SH-SY5Y (cell line): ENCODE data around the gene AHI1.

Experiments used
- GATA2 ChIP-seq: IDR thresholded peaks from 2 replicates; pipeline ENCODE4 v1.6.1; 2011; ENCODE audit warnings: mild to moderate bottlenecking, low read depth, low read length
- GATA3 ChIP-seq: IDR thresholded peaks from 2 replicates; pipeline ENCODE4 v1.6.1; 2011; ENCODE audit warnings: low read depth, mild to moderate bottlenecking, low read length, moderate library complexity

The AHI1 gene

DNA sequence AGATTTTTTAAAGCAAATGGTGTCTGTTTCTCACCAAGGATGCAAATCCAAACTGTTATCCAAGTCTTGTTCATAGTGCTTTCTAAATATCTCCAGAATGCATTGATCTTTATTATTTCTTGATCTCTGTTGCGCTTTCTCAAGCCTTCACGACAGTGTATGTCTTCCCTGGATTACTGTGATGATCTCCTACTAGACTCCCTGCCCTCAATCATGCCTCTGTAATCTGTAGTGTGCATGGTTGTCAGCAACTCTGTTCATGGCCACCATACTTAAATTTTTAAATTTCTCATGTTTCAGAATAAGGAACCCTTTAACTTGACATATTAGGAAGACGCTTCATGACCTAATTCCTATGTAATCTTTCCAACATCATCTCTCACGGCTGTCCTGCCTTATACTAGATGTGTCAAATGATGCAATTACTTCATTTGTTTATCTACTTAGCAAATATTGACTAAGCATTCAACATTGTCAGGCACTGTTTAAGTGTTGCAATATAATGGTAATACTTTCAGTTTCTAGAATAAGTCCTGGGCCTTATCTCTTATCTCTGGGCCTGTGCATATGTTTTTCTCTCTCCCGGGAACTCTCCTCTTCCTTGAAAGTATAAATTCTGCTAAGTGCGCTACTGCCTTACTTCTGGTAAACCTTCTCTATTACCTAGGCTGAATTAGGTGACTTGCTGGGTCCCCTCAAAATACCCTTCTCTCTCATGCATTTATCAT lies 25.6 kb upstream of the AHI1 start:
- TF ChIP-seq GATA2 (no peak), GATA3 (no peak)

DNA sequence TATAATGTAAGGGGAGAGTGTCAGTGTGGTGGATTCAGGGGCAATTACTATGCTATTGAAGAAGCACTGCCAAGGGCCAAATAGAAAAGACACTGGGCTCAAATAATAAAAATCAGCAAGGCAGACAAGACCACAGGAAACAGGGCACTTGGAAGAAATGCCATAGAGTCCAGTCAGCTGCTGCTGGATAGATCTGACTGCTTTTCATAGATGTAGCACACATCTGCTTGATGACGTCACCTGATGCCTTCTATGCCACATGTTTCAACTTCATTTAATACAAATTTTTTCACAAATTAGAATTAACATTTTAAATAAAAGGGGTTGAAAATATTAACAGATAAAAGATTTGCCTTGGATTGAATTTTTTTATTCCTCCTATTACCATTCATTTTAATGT lies 23.9 kb upstream of the AHI1 start:
- no peak for TF ChIP-seq GATA2
- TF ChIP-seq GATA3 = no peak

DNA sequence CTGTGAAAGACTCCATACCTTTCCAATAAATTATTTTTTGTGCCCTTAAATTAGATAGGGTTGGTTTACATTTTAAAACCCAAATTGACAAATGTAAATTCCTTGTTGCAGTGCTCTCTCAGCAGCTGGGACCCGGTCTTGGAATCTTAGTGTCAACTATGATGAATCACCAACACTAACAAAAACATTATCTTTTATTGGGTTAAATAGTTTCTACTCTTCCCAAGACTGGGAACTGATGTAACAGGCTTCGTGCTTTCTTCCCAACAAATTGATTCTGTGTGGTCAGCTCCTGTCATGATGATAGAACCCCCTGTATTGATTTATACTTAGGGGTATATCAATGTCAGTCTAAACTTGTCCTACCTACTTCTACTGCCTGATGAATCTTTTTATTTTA lies 23.2 kb upstream of the AHI1 start:
- TF ChIP-seq GATA3 = no peak

DNA sequence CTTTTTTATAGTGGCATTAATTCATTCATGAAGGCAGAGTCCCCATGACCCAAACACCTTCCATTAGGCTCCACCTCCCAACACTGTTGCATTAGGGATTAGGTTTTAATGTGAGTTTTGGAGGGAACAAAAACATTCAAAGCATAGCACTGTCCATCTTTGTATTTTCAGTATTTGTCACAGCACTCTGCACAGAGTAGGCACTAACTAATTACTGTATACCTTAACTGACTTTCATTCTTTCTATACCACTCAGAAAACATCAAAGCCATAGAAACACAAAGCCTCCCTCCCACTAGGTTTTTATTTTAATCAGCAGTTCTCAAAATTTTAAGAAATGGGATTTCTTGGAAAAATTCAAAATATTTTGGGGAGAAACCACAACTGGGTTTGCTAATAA lies 21.8 kb upstream of the AHI1 start:
- TF ChIP-seq GATA3 = no peak

DNA sequence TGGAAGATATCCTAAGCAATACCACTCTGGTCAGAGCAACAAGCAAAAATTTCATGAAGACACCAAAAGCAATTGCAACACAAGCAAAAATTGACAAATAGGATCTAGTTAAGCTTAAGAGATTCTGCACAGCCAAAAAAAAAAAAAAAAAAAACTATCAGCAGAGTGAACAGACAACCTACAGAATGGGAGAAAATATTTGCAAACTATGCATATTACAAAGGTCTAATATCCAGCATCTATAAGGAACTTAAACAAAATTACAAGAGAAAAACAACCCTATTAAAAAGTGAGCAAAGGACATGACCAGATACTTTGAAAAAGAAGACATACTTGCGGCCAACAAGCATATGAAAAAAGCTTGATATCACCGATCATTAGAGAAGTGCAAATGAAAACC lies 20.0 kb upstream of the AHI1 start:
- TF ChIP-seq GATA3 (no peak), GATA2 (no peak)

DNA sequence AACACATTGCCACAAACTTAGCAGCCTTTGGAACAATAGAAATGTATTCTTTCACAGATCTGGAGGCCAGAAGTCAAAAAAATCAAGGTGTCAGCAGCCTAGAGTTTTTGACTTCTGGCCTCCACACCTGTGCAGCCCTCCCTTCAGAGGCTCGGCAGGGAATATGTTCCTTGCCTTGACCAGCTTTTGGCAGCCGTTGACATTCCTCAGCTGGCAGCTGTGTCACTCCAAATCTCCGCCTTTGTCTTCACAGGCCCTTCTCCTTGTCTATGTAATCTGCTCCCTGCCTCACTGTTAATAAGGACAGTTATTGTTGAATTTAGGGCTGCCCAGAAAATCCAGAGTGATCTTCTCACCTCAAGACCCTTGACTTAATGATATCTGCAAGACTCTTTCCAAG lies 17.2 kb upstream of the AHI1 start:
- TF ChIP-seq GATA2 (no peak), GATA3 (no peak)

DNA sequence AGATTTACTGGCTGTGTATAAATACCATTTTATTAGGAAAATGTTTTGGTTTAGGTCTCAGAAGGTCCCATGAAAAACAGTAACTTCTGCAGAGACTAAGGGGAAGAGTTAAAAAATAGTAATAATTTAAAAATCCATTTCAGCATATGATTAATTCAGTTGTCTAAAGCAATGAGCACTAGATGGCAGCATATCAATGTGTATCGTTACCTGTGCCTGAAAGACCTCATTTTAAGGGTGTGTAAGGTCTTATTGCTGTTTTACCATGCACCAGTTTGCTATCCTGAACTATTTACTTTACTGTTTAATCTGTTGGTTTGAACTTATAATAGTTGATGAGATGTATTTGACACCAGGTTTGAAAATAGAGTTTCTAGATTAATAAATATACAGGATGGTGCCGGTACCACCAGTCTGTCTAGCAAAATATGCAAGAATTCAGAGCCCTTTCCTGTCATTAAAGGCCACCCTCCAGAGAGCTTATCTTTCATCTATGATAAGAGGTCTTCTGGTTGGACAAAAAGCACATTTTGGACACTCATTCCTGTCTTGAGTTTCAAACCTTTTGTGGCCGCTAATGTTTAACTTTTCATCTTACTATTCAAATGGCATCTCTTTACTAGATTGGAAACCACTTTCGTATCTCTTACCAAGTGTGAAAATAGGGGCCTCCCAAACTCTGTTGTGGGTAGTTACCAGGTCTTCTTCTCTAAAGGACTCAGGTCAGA lies 8.9 kb upstream of the AHI1 start:
- no peak for TF ChIP-seq GATA3
- TF ChIP-seq GATA2 = no peak

DNA sequence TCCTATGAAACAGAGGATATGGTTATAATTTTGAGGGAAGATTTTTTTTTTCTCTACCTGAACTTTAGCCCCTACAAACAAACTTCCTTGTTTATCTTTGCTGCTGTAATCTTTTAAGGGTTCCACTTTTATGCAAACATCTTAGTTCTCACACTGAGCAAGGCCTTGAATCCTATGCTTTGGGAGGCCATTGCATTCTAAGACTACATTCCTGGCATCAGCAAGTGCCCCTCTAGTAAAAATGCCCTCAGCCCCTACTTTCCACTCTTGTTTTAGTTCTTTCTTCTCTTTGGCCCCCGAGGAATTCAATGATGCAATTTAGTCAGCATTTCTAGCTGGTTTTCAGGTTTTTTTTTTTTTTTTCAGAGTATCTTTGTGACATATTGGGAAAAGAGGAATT lies 8.1 kb upstream of the AHI1 start:
- TF ChIP-seq GATA2 (no peak), GATA3 (no peak)

DNA sequence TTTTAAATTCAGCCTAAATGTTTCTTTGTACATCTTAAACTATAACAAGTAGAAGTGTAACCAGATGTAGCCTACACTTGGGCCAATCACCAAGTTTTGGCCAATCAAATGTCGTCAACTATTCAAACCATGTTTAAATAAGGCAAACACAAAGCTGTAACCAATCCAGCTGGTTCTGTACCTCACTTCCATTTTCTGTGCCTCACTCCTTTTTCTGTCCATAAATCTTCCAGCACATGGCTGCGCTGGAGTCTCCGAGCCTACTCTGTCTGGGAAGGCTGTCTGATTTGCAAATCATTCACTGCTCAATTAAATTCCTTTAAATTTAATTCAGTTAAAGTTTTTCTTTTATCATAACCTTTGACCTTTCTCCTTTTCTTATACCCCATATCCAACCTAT lies 7.7 kb upstream of the AHI1 start:
- TF ChIP-seq GATA2 = no peak
- no peak for TF ChIP-seq GATA3

DNA sequence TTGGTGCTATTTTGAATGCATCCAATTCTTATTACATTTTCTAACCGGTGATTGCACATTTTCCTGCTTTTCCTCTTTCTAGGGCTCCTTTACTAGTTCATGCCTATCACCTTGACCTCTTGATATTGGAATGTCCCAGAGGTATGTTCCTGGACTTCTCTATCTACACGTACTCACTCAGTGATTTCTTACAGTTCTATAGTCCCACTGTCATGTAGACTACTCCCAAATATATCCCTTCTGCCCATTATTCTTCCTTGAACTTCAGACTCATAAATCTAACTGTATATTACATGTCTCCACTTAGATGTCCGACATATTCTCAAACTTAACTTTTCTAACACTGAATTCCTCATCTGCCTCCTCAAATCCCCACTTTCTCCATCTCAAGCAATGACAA lies 7.2 kb upstream of the AHI1 start:
- TF ChIP-seq GATA3 (no peak), GATA2 (no peak)

DNA sequence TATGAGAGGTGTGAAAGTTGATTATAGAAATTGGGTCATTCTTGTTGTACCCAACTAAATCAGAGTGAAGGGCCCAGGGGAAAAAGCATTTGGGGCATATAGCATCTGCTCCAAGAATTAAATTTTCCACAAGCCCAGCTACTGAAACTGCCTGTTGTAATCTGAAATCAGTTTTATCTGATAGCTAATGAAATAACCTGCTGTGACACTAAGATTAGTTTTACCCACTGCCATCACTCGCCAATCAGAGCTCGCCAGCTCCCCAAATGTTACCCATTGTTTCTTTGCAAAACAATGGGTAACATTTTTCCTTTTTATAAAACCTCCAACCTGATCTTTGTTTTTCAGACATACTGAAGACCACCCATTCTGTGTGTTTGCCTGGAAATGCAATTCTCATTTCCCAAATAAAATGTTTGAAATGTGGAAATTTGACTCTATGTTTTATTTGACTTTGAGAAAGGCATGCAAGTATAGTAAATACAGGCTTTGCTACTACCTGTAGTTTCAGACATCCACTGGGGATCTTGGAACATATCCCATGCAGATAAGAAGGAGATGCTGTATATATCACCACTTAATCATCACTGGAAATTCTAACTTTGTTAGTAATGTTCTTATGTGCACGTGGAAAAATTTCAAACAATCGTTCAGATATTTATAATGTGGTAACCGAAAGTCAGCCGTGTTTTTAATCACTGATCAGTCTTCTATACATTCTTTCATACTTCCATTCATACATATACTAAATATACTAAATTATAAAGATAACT lies 6.3 kb upstream of the AHI1 start:
- TF ChIP-seq GATA3 (peak; percentile 46; the same call in 1 of the 2 replicates), GATA2 (peak; percentile 74)

DNA sequence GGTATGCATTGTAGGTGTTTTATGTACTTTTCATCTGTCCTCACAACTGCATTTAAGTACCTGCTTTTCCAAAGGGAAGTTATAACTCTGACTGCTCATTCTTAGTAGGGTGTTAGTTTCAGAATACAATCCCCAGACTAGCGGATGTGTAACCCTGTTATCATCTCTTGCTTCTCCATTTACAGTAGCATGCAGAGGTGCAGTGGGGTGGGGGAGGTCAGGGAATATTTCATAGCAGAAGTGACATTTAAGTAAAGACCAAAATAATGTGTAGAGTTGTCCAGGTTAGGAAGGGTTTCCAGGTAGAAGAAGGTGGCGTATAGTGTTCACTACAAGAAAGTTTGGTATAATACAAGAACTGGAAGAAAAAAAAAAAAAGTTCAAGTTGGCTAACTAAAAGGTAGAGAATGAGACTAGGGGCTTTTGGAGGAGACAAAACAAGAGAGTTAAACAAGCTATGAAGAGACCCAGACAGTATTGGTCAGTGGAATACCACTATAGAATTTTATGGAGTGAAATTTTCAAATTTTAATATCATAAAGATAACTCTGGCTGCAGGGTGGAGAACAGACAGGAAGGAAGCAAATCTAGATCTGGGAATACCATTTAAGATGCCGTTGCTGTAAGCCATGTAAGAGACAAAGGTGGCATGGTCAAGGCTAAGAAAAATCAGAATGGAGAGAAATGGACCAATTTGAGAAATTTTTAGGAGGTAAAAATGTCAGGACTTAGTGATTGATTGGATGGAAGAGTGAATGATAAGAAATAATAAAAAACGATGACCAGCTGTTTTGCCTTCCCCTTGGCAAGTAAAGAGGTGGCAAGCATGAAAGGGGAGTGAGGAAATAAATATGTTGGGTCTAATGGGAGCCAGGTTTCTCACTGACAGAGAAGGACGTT lies 2.2 kb upstream of the AHI1 start:
- no peak for TF ChIP-seq GATA2
- no peak for TF ChIP-seq GATA3

DNA sequence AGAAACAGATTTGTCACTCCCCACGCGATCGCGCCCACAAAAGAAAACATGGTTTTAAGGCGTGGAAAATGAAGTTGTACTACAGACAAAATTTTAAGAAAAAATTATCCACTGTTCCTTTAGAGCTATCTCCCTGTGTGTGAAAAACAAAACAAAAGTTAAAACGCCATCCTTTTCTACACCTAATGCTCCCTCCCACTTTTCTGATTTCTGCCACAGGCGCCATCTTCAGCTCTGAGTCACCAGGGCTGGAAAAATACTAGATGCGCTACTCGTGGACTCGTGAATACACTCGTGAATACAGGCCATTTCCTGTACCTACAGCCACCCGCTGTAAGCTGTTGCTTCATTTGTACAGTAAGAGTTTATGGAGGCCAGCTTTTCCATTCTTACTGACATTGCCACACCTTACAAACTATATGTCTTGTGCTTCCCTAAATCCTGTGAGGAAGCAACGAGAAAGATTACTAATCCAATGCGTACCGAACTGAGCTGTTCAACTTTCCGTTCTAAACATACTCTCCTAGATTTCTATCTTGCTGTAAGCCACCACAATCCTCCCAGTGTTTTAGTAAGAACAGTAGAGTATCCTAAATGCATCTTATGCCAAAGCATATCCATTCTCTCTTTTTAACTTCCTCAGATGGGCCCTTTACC lies 773 bp upstream of the AHI1 start:
- TF ChIP-seq GATA2 (no peak; the same call in 1 of the 2 replicates), GATA3 (no peak)

DNA sequence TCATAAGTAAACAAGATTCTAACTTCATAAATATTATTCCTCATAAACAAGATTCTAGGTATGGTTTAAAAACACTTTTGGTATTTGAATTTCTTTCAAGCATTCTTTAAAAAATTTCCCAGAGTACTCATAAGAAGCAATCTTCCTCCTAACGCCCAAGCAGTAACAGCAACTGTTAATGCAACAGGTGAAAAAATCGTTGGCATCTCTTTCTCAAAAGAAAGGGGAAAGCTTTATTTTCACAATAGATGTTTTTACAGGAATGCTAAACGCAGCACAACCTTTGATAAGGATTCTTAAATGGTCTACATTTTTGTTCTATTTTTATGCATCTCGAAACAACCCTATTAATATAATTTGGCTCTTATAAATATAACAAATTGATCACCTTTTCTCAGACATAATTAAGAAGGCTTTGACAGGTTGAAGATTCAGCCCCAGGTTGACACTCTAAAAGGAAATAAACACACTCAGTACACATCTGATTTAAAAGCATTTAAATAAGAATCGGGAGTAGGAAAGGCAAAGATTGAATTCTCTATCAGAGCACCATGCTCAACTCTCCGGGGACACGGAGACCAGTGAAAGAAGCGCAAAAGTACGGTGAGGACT lies 634 bp downstream of the AHI1 start:
- TF ChIP-seq GATA2 (no peak), GATA3 (no peak)
